Retinal pigment epithelial cell (primary cell): ENCODE data around the gene ANKRD13A.

Experiments used
- DNase-seq: peaks from one replicate; pipeline ENCODE4 v3.0.0-alpha.2; 2010; ENCODE audit warnings: low read depth
- H3K4me3 ChIP-seq: 2 replicates; pipeline ENCODE4 v1.5.1; 2011; ENCODE audit warnings: mild to moderate bottlenecking, low read length, control low read depth, moderate library complexity
- CTCF ChIP-seq: conservative IDR thresholded peaks from 2 replicates; pipeline ENCODE4 v1.5.1; 2011; ENCODE audit warnings: low read depth, low read length, control low read depth, inconsistent platforms

ANKRD13A gene

DNA sequence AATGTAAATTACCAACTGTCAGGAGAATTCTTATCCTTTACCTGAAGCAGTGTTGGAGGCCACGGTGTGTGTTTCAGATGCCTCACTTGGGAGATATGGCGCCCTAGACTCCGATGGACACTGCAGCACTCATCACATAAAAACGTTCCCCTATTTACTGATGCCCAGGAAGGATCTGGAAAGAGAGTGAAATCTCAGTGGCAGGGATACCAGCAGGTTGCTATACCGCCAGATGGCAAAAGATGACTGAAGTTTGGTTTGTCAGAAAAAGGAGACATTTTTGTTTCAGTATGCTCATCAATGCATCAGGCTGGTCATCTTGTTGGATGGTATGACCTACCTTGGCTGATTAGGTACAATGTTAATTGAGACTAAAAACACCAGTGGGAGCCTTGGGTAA lies 7.6 kb upstream of the ANKRD13A start:
- no peak for TF ChIP-seq CTCF
- no peak for DNase-seq
- H3K4me3 ChIP-seq: no peak overlapping the region

DNA sequence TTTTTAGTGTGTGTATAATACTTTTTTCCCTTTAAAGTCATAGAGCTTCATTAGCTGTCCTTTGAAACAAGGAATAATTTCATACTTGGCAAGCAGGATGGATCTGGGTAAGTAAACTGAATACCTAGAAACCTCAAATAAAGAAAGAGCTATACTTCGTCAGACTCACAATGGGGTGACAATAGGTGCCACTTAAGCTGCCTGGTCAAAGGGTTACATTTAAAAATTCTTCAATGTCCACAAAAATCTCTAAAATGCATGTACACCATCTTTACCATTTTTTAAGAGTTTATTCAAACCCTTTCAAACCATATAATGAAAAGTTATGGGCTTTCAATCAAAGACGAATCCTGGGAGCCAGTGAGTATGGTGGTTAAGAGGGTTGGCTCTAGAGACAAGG lies 6.1 kb upstream of the ANKRD13A start:
- H3K4me3 ChIP-seq: no peak overlapping the region
- TF ChIP-seq CTCF: no peak
- no peak for DNase-seq

DNA sequence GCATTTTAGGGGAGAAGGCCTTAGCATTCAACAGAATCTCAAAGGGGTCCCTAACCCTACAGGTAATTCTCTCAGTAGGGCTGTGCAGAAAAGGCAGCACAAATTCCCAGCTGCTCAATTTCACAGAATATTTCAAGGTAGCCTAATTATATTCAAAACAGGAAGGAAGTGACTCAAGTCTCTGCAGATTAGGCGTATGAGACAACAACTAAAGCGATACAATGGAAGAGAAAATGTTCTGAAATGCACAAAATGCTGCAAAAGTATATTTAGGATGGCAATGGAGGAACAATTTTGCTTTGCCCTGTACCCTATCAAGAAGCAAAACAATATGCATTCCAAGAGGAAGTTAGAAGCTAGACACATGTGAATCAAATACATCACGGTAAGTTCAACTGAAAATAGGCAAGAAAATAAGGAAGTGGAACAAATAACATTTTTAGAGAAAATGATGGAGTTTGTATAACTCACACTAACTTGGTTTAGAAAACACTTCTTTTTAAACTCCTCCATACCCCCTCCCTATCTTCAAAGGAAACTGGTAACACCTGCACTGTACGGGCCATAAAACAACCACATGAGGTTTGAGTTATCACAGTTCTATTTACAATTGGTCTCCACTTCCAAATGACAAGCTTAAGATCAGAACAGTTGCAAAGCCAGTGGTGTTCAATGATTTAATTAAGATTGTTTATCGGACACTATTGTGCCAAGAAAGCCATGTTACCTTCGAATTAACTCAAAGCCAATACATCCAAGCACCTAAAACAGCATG lies 4.6 kb upstream of the ANKRD13A start:
- no peak for TF ChIP-seq CTCF
- peak overlapping the region; percentile 80 for H3K4me3 ChIP-seq
- DNase-seq: no peak

DNA sequence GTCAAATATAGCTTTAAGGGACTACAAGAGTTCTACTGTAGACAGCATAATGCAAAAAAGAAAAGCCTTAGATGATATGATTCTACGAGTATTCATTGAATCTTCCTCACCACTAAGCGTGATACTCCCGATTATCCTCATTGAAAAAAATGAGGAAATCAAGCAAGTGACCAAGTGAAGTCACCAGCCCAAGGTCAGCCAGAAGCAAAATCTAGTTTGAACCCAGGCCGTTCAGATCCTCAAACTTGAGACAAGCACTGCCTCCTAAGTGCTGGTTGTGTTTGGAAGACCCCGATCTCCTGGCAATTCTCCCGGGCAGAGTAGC lies 3.9 kb upstream of the ANKRD13A start:
- no peak for DNase-seq
- peak overlapping the region; percentile 80 for H3K4me3 ChIP-seq
- no peak for TF ChIP-seq CTCF

- peak within 1 kb of the TSS; percentile 80 for H3K4me3 ChIP-seq
- peak; percentile 63 for DNase-seq
- no peak for TF ChIP-seq CTCF
Measured at GRCh38 chr12:109995686-109996482, 3.3 kb upstream of the ANKRD13A start, which contains the start of gene GIT2. Gene GIT2, minus strand, starts transcription at chr12:109996368. Its CDS starts 144 bp downstream, at chr12:109996224.

- no peak for DNase-seq
- no peak for TF ChIP-seq CTCF
- peak overlapping the region; percentile 80 for H3K4me3 ChIP-seq
Measured at GRCh38 chr12:109996483-109996853, 2.8 kb upstream of the ANKRD13A start.

GRCh38 chr12:109997393-109997792 lies 1.8 kb upstream of the ANKRD13A start:
- H3K4me3 ChIP-seq: no peak overlapping the region
- no peak for DNase-seq
- no peak for TF ChIP-seq CTCF
